GM13977 (cell line): Measurements from ENCODE around the gene NOP9.
"Not testable (repeated sequence)": the region's sequence is repeated elsewhere in the genome, so short reads cannot be mapped to it uniquely, and the experiment has no call there.

Experiments
- DNase-seq: peaks from one replicate; pipeline ENCODE4 v3.0.0; 2012; ENCODE audit warnings: low spot score
- in situ Hi-C: fragments of 300-500 bp; cut with MboI; formaldehyde crosslinking; loops from one replicate; pipeline ENCODE4 v1.12.0; 2022; ENCODE audit warnings: low sequenced_read_pairs, low pct_unique_long_range_greater_than_20kb, mixed read lengths, inconsistent platforms; ENCODE audit not compliant: unreplicated experiment
- TF ChIP-seq, protein P1 (sequence below): IDR thresholded peaks from 2 replicates; pipeline ENCODE4 v1.5.1; 2012; ENCODE audit warnings: mild to moderate bottlenecking, control low read depth; ENCODE audit not compliant: insufficient read depth; ENCODE audit errors: extremely low read depth, missing control alignments

Gene NOP9

DNA sequence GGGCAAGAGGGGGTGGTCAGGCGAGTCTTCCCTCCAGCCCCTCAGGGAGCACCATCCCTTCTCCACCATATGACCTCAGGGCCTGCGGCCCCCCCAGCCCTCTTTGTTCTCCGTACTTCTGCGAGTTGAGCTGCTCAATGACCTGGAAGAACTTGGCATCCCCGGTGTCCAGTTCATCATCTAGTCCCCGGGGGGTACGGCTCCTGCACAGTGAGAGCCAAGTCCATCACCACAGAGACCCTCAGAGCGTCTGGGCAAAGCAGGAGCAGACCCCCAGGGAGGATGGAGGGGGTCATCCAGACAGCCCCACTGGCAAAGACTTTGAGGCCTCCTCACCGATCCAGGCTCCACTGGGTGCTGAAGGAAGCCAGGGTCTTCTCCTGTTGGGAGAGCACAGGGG is 26.3 kb downstream of the NOP9 start:
- in situ Hi-C loops: loop anchor here (25.0 kb wide), 1 partner anchor 336 kb away; no protein-coding TSS in a partner anchor

GRCh38 chr14:24327303-24327702 is 27.7 kb downstream of the NOP9 start:
- in situ Hi-C loops: loop anchor here (25.0 kb wide), 1 partner anchor 335 kb away; no protein-coding TSS in a partner anchor
- TF ChIP-seq, protein P1, sequence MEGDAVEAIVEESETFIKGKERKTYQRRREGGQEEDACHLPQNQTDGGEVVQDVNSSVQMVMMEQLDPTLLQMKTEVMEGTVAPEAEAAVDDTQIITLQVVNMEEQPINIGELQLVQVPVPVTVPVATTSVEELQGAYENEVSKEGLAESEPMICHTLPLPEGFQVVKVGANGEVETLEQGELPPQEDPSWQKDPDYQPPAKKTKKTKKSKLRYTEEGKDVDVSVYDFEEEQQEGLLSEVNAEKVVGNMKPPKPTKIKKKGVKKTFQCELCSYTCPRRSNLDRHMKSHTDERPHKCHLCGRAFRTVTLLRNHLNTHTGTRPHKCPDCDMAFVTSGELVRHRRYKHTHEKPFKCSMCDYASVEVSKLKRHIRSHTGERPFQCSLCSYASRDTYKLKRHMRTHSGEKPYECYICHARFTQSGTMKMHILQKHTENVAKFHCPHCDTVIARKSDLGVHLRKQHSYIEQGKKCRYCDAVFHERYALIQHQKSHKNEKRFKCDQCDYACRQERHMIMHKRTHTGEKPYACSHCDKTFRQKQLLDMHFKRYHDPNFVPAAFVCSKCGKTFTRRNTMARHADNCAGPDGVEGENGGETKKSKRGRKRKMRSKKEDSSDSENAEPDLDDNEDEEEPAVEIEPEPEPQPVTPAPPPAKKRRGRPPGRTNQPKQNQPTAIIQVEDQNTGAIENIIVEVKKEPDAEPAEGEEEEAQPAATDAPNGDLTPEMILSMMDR: no peak
- no peak for DNase-seq

More for the DNA sequence above, 26.3 kb downstream of the NOP9 start:
- DNase-seq: no peak
- TF ChIP-seq, protein P1: no peak

DNA sequence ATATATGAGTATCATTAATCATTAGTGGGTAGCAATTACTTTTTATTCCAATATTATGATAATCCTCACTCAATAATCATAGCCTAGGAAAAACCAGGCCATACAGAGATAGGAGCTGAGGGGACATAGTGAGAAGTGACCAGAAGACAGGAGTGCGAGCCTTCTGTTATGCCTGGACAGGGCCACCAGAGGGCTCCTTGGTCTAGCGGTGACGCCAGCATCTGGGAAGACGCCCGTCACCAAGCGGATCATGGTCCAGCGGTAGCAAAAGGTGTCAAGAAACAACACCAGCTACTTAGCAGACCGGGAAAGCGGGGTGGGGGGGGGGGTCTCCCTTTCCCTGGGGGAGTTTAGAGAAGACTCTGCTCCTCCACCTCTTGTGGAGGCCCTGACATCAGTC is 28.3 kb downstream of the NOP9 start:
- in situ Hi-C loops: loop anchor here (25.0 kb wide), 1 partner anchor 334 kb away; no protein-coding TSS in a partner anchor
- TF ChIP-seq, protein P1: peak; percentile 57
- DNase-seq: not testable (repeated sequence)

GRCh38 chr14:24329073-24329663 is 29.5 kb downstream of the NOP9 start:
- TF ChIP-seq, protein P1: no peak
- no peak for DNase-seq
- in situ Hi-C loops: loop anchor here (25.0 kb wide), 1 partner anchor 333 kb away; no protein-coding TSS in a partner anchor

GRCh38 chr14:24329736-24330135 is 30.1 kb downstream of the NOP9 start:
- in situ Hi-C loops: loop anchor here (5.0 to 25.0 kb wide), 2 partner anchors 108 to 333 kb away; no protein-coding TSS in a partner anchor
- TF ChIP-seq, protein P1: no peak
- DNase-seq: no peak

- in situ Hi-C loops: loop anchor here (5.0 to 25.0 kb wide), 2 partner anchors 106 to 331 kb away; no protein-coding TSS in a partner anchor
- no peak for DNase-seq
These were observed 31.5 kb downstream of the NOP9 start for GRCh38 chr14:24330973-24331674.

More at GRCh38 chr14:24330973-24331674, 31.5 kb downstream of the NOP9 start:
- TF ChIP-seq, protein P1: no peak
